HG03439 (cell line): ENCODE results near the gene CBR3.

ENCODE experiments used
- ATAC-seq: cut with Tn5 transposase; IDR thresholded peaks from one replicate; pipeline ENCODE4 v1.9.1; 2021; ENCODE audit warnings: mild to moderate bottlenecking, moderate library complexity; ENCODE audit not compliant: unreplicated experiment

CBR3 gene

GRCh38 chr21:36155603-36156338 is 20.9 kb downstream of the CBR3 start:
- no peak for ATAC-seq

GRCh38 chr21:36156339-36156814 is 21.5 kb downstream of the CBR3 start:
- peak; percentile 88 for ATAC-seq

- peak; percentile 27 for ATAC-seq
Measured at GRCh38 chr21:36156815-36157670, 22.2 kb downstream of the CBR3 start, which contains the start of gene DOP1B. Gene DOP1B (plus strand): TSS chr21:36156824. CDS start chr21:36164734, 7,910 bp downstream.

GRCh38 chr21:36159356-36159921 is 24.6 kb downstream of the CBR3 start:
- ATAC-seq, result no peak

- ATAC-seq, result no peak
Measured at GRCh38 chr21:36160850-36161178, 25.9 kb downstream of the CBR3 start.

GRCh38 chr21:36162631-36163030 is 27.8 kb downstream of the CBR3 start:
- no peak for ATAC-seq

GRCh38 chr21:36163750-36164741 is 29.2 kb downstream of the CBR3 start:
- no peak for ATAC-seq

GRCh38 chr21:36165356-36165755 is 30.5 kb downstream of the CBR3 start:
- ATAC-seq, result no peak

- no peak for ATAC-seq
Measured at GRCh38 chr21:36166705-36167104, 31.8 kb downstream of the CBR3 start.

- no peak for ATAC-seq
Measured at GRCh38 chr21:36167541-36167940, 32.7 kb downstream of the CBR3 start.

GRCh38 chr21:36169470-36170128 is 34.7 kb downstream of the CBR3 start:
- ATAC-seq, result no peak

GRCh38 chr21:36170823-36171222 is 35.9 kb downstream of the CBR3 start:
- no peak for ATAC-seq

- no peak for ATAC-seq
Measured at GRCh38 chr21:36171336-36171735, 36.5 kb downstream of the CBR3 start.

- ATAC-seq, result no peak
Measured at GRCh38 chr21:36171741-36172331, 37.0 kb downstream of the CBR3 start.

- no peak for ATAC-seq
Measured at GRCh38 chr21:36174780-36175179, 39.9 kb downstream of the CBR3 start.

GRCh38 chr21:36175771-36176565 is 41.1 kb downstream of the CBR3 start:
- ATAC-seq, result no peak

GRCh38 chr21:36178349-36178748 is 43.5 kb downstream of the CBR3 start:
- no peak for ATAC-seq

- ATAC-seq, result no peak
Measured at GRCh38 chr21:36179145-36179544, 44.3 kb downstream of the CBR3 start.

GRCh38 chr21:36180963-36181362 is 46.1 kb downstream of the CBR3 start:
- ATAC-seq, result no peak
